IMR-90 (cell line): ENCODE results near the gene PKP4. TPM values are rescaled to one million over a fixed set of nuclear protein-coding genes. Genes with fewer than 3 reads are reported as not detected.

Source experiments
- ATAC-seq: fragments of 200-7000 bp; cut with Tn5 transposase; 2 replicates; pipeline ENCODE4 v1.9.1; 2020; ENCODE audit warnings: low read depth, mild to moderate bottlenecking, moderate library complexity
- BruUV-seq: library from RNA; stranded (reverse); fragments of 400-500 nt; replicated peaks from 2 replicates; lab custom pipeline; 2021; lab: Mats Ljungman, UMichigan
- CTCF ChIA-PET: fragments of 300-600 bp; formaldehyde crosslinking; extraction: SDS; loops from one replicate; lab custom pipeline; 2021; ENCODE audit warnings: antibody characterized with exemption; lab: Yijun Ruan, JAX
- POLR2A ChIA-PET: fragments of 300-600 bp; sonication (Branson Sonifier 250); formaldehyde crosslinking; loops from one replicate; lab custom pipeline; 2022; ENCODE audit warnings: antibody characterized with exemption; ENCODE audit not compliant: unreplicated experiment; lab: Charles Lee
- DNase-seq: peaks from one replicate; pipeline ENCODE4 v3.0.0; 2013
- H2AFZ ChIP-seq: replicated peaks from 2 replicates; pipeline ENCODE3; 2013; ENCODE audit warnings: low read length, mild to moderate bottlenecking; ENCODE audit not compliant: poor library complexity
- H2AK5ac ChIP-seq: 2 replicates; pipeline ENCODE4 v1.6.1; 2013; ENCODE audit warnings: low read depth, low read length, inconsistent platforms
- H2AK9ac ChIP-seq: replicated peaks from 2 replicates; pipeline ENCODE3; 2013; ENCODE audit warnings: mild to moderate bottlenecking, low read depth, low read length, moderate library complexity; ENCODE audit not compliant: poor library complexity
- H2BK120ac ChIP-seq: 2 replicates; pipeline ENCODE4 v1.6.1; 2013; ENCODE audit warnings: low read depth, low read length, inconsistent platforms
- H2BK15ac ChIP-seq: 3 replicates; pipeline ENCODE4 v1.6.1; 2013; ENCODE audit warnings: low read depth, low read length, inconsistent platforms
- H2BK20ac ChIP-seq: 2 replicates; pipeline ENCODE4 v1.6.1; 2013; ENCODE audit warnings: low read depth, mild to moderate bottlenecking, inconsistent platforms, low read length, moderate library complexity
- H2BK5ac ChIP-seq: 2 replicates; pipeline ENCODE4 v1.6.1; 2013; ENCODE audit warnings: mild to moderate bottlenecking, low read depth, low read length, inconsistent platforms; ENCODE audit not compliant: poor library complexity, severe bottlenecking
- H3K14ac ChIP-seq: replicated peaks from 2 replicates; pipeline ENCODE4 v1.6.1; 2013; ENCODE audit warnings: low read depth, low read length, inconsistent platforms
- H3K18ac ChIP-seq: 2 replicates; pipeline ENCODE4 v1.6.1; 2013; ENCODE audit warnings: low read depth, low read length, control low read depth
- H3K23ac ChIP-seq: 2 replicates; pipeline ENCODE4 v1.6.1; 2013; ENCODE audit warnings: low read depth, low read length, inconsistent platforms
- H3K27ac ChIP-seq: 2 replicates; pipeline ENCODE4 v1.5.1; 2013; ENCODE audit warnings: mild to moderate bottlenecking, control low read depth, low read length; ENCODE audit not compliant: insufficient read depth
- H3K27me3 ChIP-seq: 2 replicates; pipeline ENCODE4 v1.6.1; 2013; ENCODE audit warnings: low read length; ENCODE audit not compliant: control insufficient read depth, insufficient read depth
- H3K36me3 ChIP-seq: 2 replicates; pipeline ENCODE4 v1.6.1; 2013; ENCODE audit warnings: low read length, mixed read lengths; ENCODE audit not compliant: control insufficient read depth, insufficient read depth
- H3K4ac ChIP-seq: 2 replicates; pipeline ENCODE4 v1.6.1; 2013; ENCODE audit warnings: low read depth, low read length, inconsistent platforms
- H3K4me1 ChIP-seq: 2 replicates; pipeline ENCODE4 v1.6.1; 2013; ENCODE audit warnings: low read length, mixed read lengths; ENCODE audit not compliant: control insufficient read depth, insufficient read depth
- H3K4me2 ChIP-seq: 2 replicates; pipeline ENCODE4 v1.6.1; 2013; ENCODE audit warnings: low read depth, mild to moderate bottlenecking, control low read depth, low read length, moderate library complexity
- H3K4me3 ChIP-seq: 2 replicates; pipeline ENCODE4 v1.5.1; 2013; ENCODE audit warnings: low read depth, mild to moderate bottlenecking, control low read depth, low read length, moderate library complexity; ENCODE audit not compliant: insufficient read depth
- H3K56ac ChIP-seq: 2 replicates; pipeline ENCODE4 v1.6.1; 2013; ENCODE audit warnings: low read length, inconsistent platforms; ENCODE audit not compliant: insufficient read depth; ENCODE audit errors: extremely low read depth
- H3K79me1 ChIP-seq, 2 experiments: 2 replicates each; pipeline ENCODE4 v1.6.1; 2013; ENCODE audit warnings: low read length in 2 of 2, inconsistent platforms in 1 of 2, low read depth in 1 of 2
- H3K9ac ChIP-seq: 2 replicates; pipeline ENCODE4 v1.6.1; 2013; ENCODE audit warnings: low read depth, low read length, control low read depth
- H3K9me1 ChIP-seq: 2 replicates; pipeline ENCODE4 v1.6.1; 2013; ENCODE audit warnings: low read length, inconsistent platforms; ENCODE audit not compliant: insufficient read depth
- H3K9me3 ChIP-seq: 2 replicates; pipeline ENCODE4 v1.6.1; 2013; ENCODE audit warnings: low read length; ENCODE audit not compliant: control insufficient read depth, insufficient read depth
- H4K20me1 ChIP-seq: 2 replicates; pipeline ENCODE4 v1.6.1; 2013; ENCODE audit warnings: low read length, inconsistent platforms; ENCODE audit not compliant: insufficient read depth
- H4K5ac ChIP-seq: 2 replicates; pipeline ENCODE4 v1.6.1; 2013; ENCODE audit warnings: mild to moderate bottlenecking, low read depth, low read length, control low read depth
- H4K8ac ChIP-seq, 2 experiments: 2 replicates each; pipeline ENCODE4 v1.6.1; 2013; ENCODE audit warnings: low read depth in 2 of 2, low read length in 2 of 2, control low read depth in 1 of 2, inconsistent platforms in 1 of 2
- H4K91ac ChIP-seq: 2 replicates; pipeline ENCODE4 v1.6.1; 2013; ENCODE audit warnings: low read depth, low read length, inconsistent platforms; ENCODE audit not compliant: insufficient read depth
- CEBPB ChIP-seq: IDR thresholded peaks from 2 replicates; pipeline ENCODE4 v1.6.1; 2012; ENCODE audit warnings: low read depth, low read length, improper control_type of control experiment
- MXI1 ChIP-seq: IDR thresholded peaks from 2 replicates; pipeline ENCODE4 v1.6.1; 2012; ENCODE audit warnings: low read depth, mild to moderate bottlenecking, low read length, moderate library complexity, borderline replicate concordance
- RFX5 ChIP-seq: IDR thresholded peaks from 2 replicates; pipeline ENCODE4 v1.8.0; 2012; ENCODE audit warnings: low read depth, mild to moderate bottlenecking, low read length, moderate library complexity
- USF2 ChIP-seq: fragments of 150-350 bp; IDR thresholded peaks from 2 replicates; pipeline ENCODE4 v1.6.1; 2017; ENCODE audit warnings: mild to moderate bottlenecking, antibody characterized with exemption, low read length, low read depth
- WGBS, 2 experiments: methylation state at CpG; one replicate each; pipeline versions ENCODE4 v1.1.5 to v1.1.7; 2013; ENCODE audit warnings: missing lambda C conversion rate in 2 of 2; ENCODE audit not compliant: insufficient read length in 1 of 2; ENCODE audit errors: extremely low coverage in 2 of 2; 5-methylcytosine and 5-hydroxymethylcytosine counted together
- dilution Hi-C: fragments of 300-500 bp; cut with HindIII; formaldehyde crosslinking; loops from one replicate; pipeline ENCODE4 v1.14.3; 2018; ENCODE audit warnings: low sequenced_read_pairs; ENCODE audit not compliant: unreplicated experiment
- in situ Hi-C: fragments of 300-500 bp; cut with MboI; formaldehyde crosslinking; loops from 3 replicates; pipeline ENCODE4 v1.14.3; 2019; ENCODE audit warnings: low sequenced_read_pairs, inconsistent platforms, mixed read lengths
- intact Hi-C: fragments of 100-400 bp; cut with micrococcal nuclease; formaldehyde crosslinking; loops from 2 replicates; pipeline ENCODE4 v1.10.0; 2022
- polyA plus RNA-seq, 3 experiments: library from polyadenylated mRNA; depleted of rRNA; stranded (reverse); fragments of >200 nt; gene quantifications; 2 replicates each; pipeline ENCODE4 v1.2.3, GENCODE V29; 2012; ENCODE audit warnings: low replicate concordance in 1 of 3
- total RNA-seq: library from RNA; depleted of rRNA; stranded (reverse); fragments of >200 nt; gene quantifications from 2 replicates; pipeline ENCODE4 v1.2.3, GENCODE V29; 2012

Gene PKP4
- total and polyA plus RNA-seq, 2 of the 4 experiments (the other 2 are of a cell fraction) = 20.1 to 37.8 TPM

DNA sequence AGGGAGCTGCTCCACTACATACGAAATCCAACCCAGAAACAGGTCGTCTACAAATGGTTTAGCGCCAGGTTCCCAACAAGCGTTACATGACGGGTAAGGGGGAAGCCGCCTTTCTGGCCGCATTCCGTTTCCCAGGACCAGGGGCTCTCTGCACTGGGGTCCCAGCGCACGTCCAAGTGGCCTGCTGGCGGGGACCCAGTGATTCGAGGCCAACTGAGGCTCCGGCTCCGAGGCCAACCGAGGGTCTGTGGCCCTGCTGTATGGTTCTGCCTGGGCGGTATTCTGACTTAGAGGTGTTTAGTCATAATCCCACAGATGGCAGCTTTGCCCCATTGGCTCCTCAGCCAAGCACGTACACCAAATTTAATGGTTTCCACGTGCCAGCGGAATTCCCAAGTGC lies 127.2 kb downstream of the PKP4 start:
- Histone ChIP-seq H4K8ac (no peak overlapping the region), H4K20me1 (no peaks in the 10 kb centered on the region), H4K91ac (no peak overlapping the region), H3K4ac (no peak overlapping the region), H2BK15ac (no peak overlapping the region), H3K4me3 (no peak overlapping the region), H2AK9ac (no peak overlapping the region), H2AFZ (no peak overlapping the region), H3K9ac (no peak overlapping the region), H3K14ac (no peak overlapping the region), H3K4me1 (peaks cover 2% of the 10 kb centered on the region; the same call in 1 of the 2 replicates), H2BK5ac (no peak overlapping the region), H3K36me3 (0 out of 2 replicates have a peak, but pooled peaks cover 3% of the 10 kb centered on the region), H3K27ac (no peak overlapping the region), H2BK120ac (no peak overlapping the region), H3K18ac (no peak overlapping the region), H2AK5ac (no peak overlapping the region), H3K56ac (no peak overlapping the region), H2BK20ac (no peak overlapping the region), H3K9me3 (no peaks in the 10 kb centered on the region), H3K27me3 (no peaks in the 10 kb centered on the region), H3K79me1 (peaks cover 5 to 9% of the 10 kb centered on the region in 2 experiments; a peak in 2 of 4 replicates), H3K9me1 (peaks cover 8% of the 10 kb centered on the region; the same call in 1 of the 2 replicates), H3K23ac (no peak overlapping the region), H3K4me2 (no peak overlapping the region), H4K5ac (no peak overlapping the region)
- DNase-seq (no peak), ATAC-seq (no peak)
- ChIA-PET POLR2A (no interaction called here), CTCF (no interaction called here)
- no TSS peak for BruUV-seq
- dilution Hi-C loops = no loop called here
- TF ChIP-seq RFX5 = no peak
- TF ChIP-seq USF2 = no peak
- no peak for TF ChIP-seq MXI1
- TF ChIP-seq CEBPB = no peak
- WGBS, 2 experiments = 97% methylated on average over 12 of the region's 19 CpGs; no CpG with 5 or more reads in 1 of the 2 experiments
- in situ Hi-C loops = no loop called here
- intact Hi-C loops = no loop called here
